Measurements from ENCODE around the gene S100A14. TPM values are rescaled to one million over a fixed set of nuclear protein-coding genes. Genes with fewer than 3 reads are reported as not detected.
A peak's percentile ranks its signal among the peaks of the same experiment; 100 is the strongest.

Gene S100A14
- total RNA-seq, 1 donor from 2014 or later, result 1,221 TPM

GRCh38 chr1:153631047-153632022, 15.2 kb upstream of the S100A14 start:
- DNase-seq (ENCODE audit: low read depth), result peak; percentile 25
- TF ChIP-seq, protein P1, sequence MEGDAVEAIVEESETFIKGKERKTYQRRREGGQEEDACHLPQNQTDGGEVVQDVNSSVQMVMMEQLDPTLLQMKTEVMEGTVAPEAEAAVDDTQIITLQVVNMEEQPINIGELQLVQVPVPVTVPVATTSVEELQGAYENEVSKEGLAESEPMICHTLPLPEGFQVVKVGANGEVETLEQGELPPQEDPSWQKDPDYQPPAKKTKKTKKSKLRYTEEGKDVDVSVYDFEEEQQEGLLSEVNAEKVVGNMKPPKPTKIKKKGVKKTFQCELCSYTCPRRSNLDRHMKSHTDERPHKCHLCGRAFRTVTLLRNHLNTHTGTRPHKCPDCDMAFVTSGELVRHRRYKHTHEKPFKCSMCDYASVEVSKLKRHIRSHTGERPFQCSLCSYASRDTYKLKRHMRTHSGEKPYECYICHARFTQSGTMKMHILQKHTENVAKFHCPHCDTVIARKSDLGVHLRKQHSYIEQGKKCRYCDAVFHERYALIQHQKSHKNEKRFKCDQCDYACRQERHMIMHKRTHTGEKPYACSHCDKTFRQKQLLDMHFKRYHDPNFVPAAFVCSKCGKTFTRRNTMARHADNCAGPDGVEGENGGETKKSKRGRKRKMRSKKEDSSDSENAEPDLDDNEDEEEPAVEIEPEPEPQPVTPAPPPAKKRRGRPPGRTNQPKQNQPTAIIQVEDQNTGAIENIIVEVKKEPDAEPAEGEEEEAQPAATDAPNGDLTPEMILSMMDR (IDR thresholded peaks at IDR 0.05; ENCODE audit: insufficient read depth, low read length, severe bottlenecking), result no peak
- no peak for FAIRE-seq
- Histone ChIP-seq H3K36me3 (ENCODE audit: control insufficient read depth, insufficient read depth, low read length) (peaks cover 3% of the 10 kb centered on the region), H3K27me3 (ENCODE audit: control insufficient read depth, insufficient read depth, low read length) (no peaks in the 10 kb centered on the region), H3K4me3 (ENCODE audit: low read depth, low read length) (no peak overlapping the region)

DNA sequence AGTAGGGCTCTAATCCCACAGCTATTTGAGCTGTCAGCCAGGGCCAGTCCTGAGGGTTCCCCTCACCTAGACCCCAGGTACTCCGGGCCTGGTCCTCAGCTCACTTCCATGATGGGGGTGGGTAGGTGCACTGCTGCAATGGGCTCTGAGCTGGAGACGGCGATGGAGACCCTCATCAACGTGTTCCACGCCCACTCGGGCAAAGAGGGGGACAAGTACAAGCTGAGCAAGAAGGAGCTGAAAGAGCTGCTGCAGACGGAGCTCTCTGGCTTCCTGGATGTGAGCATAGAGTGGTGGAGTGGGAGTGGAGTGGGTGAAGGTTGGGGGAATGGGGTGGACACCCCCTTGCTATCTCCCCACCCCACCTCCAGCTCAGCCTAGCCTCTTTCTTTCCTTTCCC, 14.3 kb upstream of the S100A14 start:
- FAIRE-seq (no peak), DNase-seq (ENCODE audit: low read depth) (no peak)
- Histone ChIP-seq H3K36me3 (ENCODE audit: control insufficient read depth, insufficient read depth, low read length) (peaks cover 2% of the 10 kb centered on the region), H3K27me3 (ENCODE audit: control insufficient read depth, insufficient read depth, low read length) (no peaks in the 10 kb centered on the region), H3K4me3 (ENCODE audit: low read depth, low read length) (no peak overlapping the region)
- TF ChIP-seq, protein P1 (IDR thresholded peaks at IDR 0.05; ENCODE audit: insufficient read depth, low read length, severe bottlenecking), result no peak

- TF ChIP-seq, protein P1 (IDR thresholded peaks at IDR 0.05; ENCODE audit: insufficient read depth, low read length, severe bottlenecking), result no peak
- Histone ChIP-seq H3K4me3 (ENCODE audit: low read depth, low read length) (no peak overlapping the region), H3K36me3 (ENCODE audit: control insufficient read depth, insufficient read depth, low read length) (peaks cover 2% of the 10 kb centered on the region), H3K27me3 (ENCODE audit: control insufficient read depth, insufficient read depth, low read length) (no peaks in the 10 kb centered on the region)
- DNase-seq (ENCODE audit: low read depth), result no peak
- no peak for FAIRE-seq
These were observed 13.8 kb upstream of the S100A14 start for GRCh38 chr1:153629971-153630370.

DNA sequence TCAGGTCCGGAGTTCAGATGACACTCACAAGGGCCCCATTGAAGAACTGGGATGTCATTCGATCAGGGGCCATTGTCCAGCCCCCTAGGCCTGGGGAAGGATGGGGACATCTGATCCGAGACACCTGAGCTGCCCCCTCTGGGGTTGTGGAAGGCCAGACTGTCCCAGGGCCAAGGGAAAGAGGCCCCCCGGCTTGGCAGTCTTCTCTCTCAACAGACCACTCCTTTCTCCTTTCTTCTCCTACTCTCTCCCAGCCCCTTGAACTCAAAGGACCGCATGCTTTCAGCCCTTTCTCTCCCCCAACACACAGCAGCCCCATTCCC, 13.2 kb upstream of the S100A14 start:
- Histone ChIP-seq H3K36me3 (ENCODE audit: control insufficient read depth, insufficient read depth, low read length) (peaks cover 2% of the 10 kb centered on the region), H3K27me3 (ENCODE audit: control insufficient read depth, insufficient read depth, low read length) (no peaks in the 10 kb centered on the region), H3K4me3 (ENCODE audit: low read depth, low read length) (no peak overlapping the region)
- no peak for DNase-seq (ENCODE audit: low read depth)
- no peak for FAIRE-seq
- TF ChIP-seq, protein P1 (IDR thresholded peaks at IDR 0.05; ENCODE audit: insufficient read depth, low read length, severe bottlenecking), result no peak

GRCh38 chr1:153628638-153629342, 12.7 kb upstream of the S100A14 start:
- DNase-seq (ENCODE audit: low read depth), result no peak
- no peak overlapping the region for H3K4me3 ChIP-seq (ENCODE audit: low read depth, low read length)
- H3K27me3 ChIP-seq (ENCODE audit: control insufficient read depth, insufficient read depth, low read length), result no peaks in the 10 kb centered on the region
- FAIRE-seq, result no peak
- TF ChIP-seq, protein P1 (IDR thresholded peaks at IDR 0.05; ENCODE audit: insufficient read depth, low read length, severe bottlenecking), result no peak
- H3K36me3 ChIP-seq (ENCODE audit: control insufficient read depth, insufficient read depth, low read length), result peaks cover 4% of the 10 kb centered on the region
